GM21390 (cell line): Measurements from ENCODE around the gene PDE3A.
"Not testable (repeated sequence)": the region's sequence is repeated elsewhere in the genome, so short reads cannot be mapped to it uniquely, and the experiment has no call there.

Source experiments
- ATAC-seq: cut with Tn5 transposase; IDR thresholded peaks from one replicate; pipeline ENCODE4 v1.9.1; 2021; ENCODE audit not compliant: unreplicated experiment

The PDE3A gene

GRCh38 chr12:20368114-20368650, at the start of gene PDE3A:
PDE3A (plus strand) TSS chr12:20368537; CDS start chr12:20369285, 748 bp downstream.
- ATAC-seq, result no peak

- no peak for ATAC-seq
Measured at GRCh38 chr12:20319366-20319765, 49.0 kb upstream of the PDE3A start.

GRCh38 chr12:20320552-20320951, 47.8 kb upstream of the PDE3A start:
- no peak for ATAC-seq

GRCh38 chr12:20330826-20331505, 37.4 kb upstream of the PDE3A start:
- not testable (repeated sequence) for ATAC-seq

GRCh38 chr12:20339060-20339459, 29.3 kb upstream of the PDE3A start:
- no peak for ATAC-seq

- no peak for ATAC-seq
Measured at GRCh38 chr12:20342111-20342510, 26.2 kb upstream of the PDE3A start.

GRCh38 chr12:20345866-20346265, 22.5 kb upstream of the PDE3A start:
- no peak for ATAC-seq

DNA sequence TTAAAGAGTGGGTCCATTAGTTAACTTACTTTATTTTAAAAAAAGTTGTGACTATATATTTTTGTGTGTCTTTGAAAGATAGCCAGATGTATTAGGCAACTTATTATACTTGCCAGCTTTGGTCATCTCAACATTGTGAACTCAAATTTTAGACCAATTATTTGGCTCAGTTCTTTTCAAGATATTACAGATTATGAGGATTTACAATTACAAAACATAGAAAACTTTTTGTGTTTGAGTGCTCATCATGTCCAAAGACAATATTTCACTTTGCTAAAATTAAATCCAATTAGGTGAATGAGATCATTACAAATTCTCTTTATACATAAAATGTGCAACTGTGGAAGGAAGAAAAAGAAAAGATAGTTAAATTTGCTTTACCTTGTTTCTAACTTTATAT, 18.3 kb upstream of the PDE3A start:
- no peak for ATAC-seq

GRCh38 chr12:20350495-20350894, 17.8 kb upstream of the PDE3A start:
- no peak for ATAC-seq

DNA sequence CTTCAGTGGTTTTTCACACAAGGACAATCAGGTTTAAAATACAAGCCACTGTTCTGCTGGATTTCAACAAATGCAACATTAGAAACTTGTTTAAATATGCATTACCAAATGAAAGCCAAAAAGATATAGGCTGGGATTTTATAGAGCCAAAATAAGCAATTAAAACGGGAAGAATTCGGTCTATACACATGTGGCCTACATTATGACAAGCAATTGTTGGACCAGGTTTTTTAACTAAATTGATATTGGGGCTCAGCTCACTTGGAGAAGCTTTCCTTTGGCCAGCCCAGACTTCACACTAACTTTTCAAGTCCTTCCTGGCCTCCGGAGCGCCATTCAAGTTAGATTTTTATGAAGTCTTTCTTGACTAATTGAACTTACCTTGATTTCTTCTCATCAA, 16.9 kb upstream of the PDE3A start:
- ATAC-seq, result no peak

GRCh38 chr12:20356048-20356447, 12.3 kb upstream of the PDE3A start:
- no peak for ATAC-seq

DNA sequence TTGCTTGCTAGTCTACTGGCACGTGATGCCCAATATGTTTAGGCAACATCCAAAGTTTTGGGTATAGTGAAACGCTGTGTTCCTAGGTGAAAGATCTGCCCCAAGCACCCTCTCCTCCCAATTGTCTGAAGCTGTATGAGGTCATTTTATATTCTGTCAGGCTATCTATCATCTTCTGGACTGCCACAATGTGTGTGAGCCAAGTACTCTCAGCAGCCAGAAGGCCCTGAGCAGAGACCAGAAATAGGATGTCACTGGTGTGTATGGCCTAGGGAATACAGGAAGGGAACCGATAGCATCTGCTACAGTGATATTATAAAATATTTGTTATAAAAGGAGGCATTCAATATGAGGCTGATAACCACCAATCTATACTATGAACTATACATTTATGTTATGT, 7.9 kb upstream of the PDE3A start:
- ATAC-seq, result no peak

- ATAC-seq, result no peak
Measured at GRCh38 chr12:20361416-20361815, 6.9 kb upstream of the PDE3A start.

- ATAC-seq, result no peak
Measured at GRCh38 chr12:20364501-20364900, 3.8 kb upstream of the PDE3A start.

- ATAC-seq, result no peak
Measured at GRCh38 chr12:20366776-20367409, 1.4 kb upstream of the PDE3A start.

- no peak for ATAC-seq
Measured at GRCh38 chr12:20367583-20368113, 689 bp upstream of the PDE3A start.

DNA sequence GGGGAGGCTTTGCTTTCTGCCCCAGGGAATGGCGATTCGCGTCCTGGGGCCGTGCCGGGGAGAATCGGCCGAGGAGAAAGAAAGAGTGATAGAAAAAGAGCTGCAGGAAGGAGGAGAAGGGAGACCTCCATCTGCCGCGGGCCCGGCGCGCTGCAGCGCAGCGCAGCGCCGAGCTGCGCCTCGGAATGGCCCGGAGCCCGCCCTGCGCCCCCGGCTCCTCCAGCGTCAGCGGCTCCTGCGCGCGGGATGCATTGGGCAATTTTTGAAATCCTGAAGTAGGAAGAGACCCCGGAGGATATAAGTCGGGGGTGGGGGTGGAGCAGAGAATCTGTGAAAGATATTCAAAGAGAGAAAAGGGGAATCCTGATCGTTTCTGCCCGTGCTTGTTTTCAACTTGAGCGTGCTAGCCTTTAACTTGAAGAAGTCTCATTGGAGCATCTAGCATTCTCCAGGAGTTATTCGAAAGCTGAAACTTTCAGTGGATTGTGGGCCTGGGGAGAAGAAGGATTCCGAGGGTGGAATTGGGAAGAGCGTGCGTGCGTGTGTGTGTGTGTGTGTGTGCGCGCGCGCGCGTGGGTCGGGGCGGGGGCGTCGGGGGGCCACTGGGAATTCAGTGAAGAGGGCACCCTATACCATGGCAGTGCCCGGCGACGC, 441 bp downstream of the PDE3A start:
- no peak for ATAC-seq

GRCh38 chr12:20369305-20370013, 1.1 kb downstream of the PDE3A start:
- ATAC-seq, result no peak

GRCh38 chr12:20370014-20370386, 1.7 kb downstream of the PDE3A start:
- no peak for ATAC-seq

DNA sequence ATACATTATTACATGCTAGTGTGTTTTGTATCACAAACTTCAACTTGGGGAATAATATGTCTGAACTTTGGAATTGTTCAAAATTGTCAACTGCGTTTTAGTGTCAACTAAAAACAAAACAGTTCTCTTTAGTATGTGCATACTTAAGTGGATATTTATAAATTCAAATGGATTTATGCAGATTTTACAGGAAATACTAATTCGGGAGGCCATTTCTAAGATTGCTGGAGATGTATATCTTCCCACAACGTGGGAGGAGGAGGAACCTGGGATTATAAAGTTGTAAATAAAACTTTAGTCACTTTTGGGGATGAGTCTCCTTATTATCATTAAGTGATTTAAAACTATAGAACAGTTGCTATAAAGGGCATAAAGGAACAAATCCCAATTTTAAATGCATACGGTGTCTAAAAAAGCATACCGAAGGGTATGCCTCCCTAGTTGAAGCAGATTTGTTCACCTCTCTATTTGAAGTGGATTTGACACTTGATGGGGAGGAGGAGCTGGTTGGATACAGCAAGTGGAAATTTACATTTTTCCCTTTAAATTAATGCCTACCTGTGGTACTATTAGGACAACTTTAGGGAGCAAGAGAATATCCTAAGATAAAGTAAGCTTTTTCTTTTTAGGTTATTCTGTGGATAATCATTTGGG, 2.7 kb downstream of the PDE3A start:
- no peak for ATAC-seq
